NOMO-1 (cell line): ENCODE data around the gene BAIAP2.
A peak's percentile ranks its signal among the peaks of the same experiment; 100 is the strongest.

ENCODE experiments used
- DNase-seq, 2 experiments: peaks; one replicate each; lab custom pipeline; 2025; ENCODE audit not compliant: unreplicated experiment in 2 of 2; lab: John Stamatoyannopoulos, UW

BAIAP2 gene

DNA sequence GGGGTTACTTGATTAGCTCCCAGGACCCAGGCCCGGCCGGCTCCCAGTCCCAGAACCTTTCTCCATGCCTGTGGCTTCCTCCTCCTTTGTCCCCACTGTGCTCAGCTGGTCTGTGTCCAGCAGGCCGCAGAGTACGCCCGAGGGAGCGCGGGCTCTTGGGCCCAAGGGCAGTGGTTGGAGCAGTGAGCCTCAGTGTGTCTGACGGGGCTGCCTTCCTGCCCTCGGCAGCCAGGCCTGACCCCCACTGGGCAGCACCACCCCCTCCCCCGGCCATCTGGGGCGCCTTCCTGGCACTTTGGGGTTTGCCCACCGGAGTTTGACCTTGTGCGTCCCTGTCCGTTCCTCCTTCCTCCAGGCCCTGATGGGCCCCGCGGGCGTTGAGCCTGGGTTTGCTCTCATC lies 67.9 kb downstream of the BAIAP2 start:
- no peak for DNase-seq

DNA sequence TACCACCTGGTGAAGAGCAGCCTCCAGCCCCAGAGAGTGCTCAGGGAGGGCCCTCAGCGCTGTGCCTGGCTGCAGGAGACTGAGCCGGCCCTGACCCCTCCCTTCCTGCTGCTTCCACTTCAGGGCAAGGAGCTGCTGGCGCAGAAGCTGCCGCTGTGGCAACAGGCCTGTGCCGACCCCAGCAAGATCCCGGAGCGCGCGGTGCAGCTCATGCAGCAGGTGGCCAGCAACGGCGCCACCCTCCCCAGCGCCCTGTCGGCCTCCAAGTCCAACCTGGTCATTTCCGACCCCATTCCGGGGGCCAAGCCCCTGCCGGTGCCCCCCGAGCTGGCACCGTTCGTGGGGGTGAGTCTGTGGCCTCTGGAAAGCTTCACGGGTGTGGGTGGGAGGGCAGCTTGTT lies 68.4 kb downstream of the BAIAP2 start:
- DNase-seq, result no peak

DNA sequence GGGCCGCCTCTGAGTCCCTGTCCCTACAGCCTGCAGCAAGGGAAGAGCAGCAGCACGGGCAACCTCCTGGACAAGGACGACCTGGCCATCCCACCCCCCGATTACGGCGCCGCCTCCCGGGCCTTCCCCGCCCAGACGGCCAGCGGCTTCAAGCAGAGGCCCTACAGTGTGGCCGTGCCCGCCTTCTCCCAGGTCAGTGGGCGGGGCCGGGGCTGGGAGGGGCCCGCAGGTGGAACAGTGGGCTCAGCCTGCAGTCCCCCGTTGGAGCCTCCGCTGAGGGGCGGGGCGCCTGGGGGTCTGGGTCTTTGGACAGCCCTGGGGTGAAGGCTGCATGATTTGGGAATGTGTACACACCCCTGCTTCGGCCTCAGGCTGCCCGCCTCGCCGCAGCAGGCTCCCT lies 71.8 kb downstream of the BAIAP2 start:
- no peak for DNase-seq

DNA sequence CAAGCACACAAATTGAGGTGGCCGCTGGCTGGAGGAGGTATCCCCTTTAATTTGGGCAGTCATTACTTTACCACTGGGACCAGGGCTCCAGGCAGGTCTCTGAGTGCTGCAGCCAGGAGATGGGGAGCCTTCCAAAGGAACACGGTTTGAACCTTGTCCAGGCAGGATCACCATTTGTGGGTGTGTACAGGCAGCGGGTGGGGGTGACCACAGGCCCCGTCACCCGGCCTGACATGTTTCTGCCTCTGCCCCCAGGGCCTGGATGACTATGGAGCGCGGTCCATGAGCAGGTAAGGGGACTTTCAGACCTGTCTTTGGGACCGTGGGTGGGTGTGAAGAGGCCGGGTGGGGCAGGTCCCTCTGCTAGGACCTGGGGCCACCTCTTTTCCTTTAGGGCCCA lies 73.3 kb downstream of the BAIAP2 start:
- DNase-seq, result no peak

DNA sequence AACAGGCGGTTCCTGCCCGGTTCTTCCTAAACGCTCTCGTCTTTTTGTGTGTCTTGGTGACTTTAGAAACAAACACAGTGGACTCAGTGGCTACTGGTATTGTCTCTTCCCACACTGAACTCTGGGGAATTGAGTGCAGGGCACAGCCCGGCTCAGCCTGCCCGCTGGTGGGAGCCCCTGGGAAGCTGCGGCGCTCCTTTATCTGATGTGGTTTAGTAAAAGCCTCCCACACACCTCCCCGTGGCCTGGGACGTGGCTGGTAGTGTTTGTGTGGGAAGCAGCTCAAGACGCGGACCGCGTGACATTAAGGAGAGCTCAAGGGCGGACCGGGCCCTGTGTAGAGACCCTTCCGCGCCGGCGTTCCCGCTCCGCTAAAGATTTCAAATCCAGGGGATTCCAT lies 75.0 kb downstream of the BAIAP2 start:
- no peak for DNase-seq

DNA sequence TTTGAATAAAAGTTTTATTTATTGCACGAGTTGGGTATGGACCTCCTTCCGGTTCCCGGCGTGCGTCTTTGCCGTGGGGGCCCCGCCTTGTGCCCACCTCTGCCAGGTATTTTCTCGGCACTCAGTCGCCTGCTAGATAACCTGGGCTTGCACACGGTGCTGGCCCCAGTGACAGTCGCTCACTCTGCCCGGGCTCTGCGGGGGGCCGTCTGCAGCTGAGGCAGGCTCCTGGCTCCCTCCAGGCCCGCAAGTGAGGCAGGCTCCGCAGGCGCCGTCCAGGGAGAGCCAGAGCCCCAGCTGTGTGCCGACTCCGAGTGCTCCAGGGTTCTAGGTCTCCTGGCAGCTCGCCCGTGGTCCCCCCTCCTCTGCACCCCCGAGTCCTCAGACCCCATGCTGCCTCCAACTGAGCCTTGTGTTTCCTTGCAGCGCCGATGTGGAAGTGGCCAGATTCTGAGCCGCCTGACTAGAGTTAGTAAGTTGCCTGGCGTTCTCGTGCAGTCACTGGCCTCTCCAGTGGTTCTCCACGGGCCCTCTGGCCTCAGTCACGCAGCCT lies 75.6 kb downstream of the BAIAP2 start:
- no peak for DNase-seq

DNA sequence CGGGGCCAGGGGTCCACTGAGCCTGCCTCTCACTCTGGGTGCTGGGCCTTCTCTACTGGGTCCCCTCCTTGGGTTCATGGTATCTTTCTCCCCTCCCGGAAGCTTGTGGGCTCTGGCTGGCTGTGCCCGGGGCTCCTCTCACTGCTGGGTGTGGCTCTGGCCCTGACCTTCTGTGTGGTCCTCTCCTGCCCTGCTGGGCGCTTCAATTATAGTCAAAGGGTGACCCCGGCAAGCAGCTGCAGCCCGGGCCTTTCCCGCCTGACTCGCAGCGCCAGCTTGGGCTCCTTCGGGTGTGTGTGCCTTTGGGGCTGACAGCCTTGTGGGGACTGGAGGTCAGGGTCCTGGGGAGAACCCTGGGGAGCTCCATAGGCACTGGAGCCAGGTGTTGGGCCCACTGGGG lies 76.1 kb downstream of the BAIAP2 start:
- DNase-seq, result no peak

DNA sequence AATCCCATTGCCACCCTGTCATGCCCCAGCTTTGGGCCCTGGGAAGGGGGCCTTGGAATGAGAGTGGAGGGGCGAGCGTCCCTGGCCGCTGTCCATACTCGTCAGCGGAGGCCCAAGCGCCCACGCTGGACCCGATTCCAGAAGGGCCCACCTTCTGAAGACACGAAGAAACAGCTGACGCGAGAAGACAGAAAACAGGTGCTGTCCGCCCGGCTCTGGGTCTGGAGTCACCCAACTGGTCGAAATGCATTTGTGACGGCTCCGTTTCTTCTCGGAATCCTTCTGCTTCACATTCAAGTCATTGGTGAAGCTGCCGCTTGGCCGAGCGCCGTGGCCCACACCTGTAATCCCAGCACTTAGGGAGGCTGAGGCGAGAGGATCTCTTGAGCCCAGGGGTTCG lies 77.5 kb downstream of the BAIAP2 start:
- DNase-seq, result no peak

DNA sequence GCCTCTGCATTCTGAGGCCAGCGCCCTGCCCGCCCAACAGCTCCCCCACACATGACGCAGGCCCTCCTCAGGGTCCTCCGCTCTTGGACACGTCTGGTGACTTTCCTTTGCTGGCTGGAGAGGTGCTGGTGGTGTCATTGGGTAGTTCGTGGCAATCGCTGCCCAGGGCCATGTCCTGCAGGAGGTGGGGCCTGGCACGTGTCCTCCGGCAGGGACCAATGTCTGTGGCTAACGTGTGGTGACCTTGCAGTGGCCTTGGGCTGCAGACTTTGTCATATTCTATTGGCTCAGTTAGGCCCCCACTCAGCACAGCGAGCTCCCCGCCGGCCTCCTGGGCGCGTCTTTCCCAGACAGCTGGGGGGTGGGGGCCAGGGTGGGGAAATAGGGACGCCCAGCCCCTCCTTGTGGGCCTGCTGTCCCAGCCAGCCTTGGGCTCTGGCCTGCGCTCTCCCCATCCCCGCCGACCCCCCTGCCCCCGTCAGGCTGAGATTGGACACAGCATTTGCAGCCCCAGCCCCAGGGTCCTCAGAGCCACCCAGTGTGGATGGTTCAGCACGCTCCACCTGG lies 78.3 kb downstream of the BAIAP2 start:
- DNase-seq, result no peak

DNA sequence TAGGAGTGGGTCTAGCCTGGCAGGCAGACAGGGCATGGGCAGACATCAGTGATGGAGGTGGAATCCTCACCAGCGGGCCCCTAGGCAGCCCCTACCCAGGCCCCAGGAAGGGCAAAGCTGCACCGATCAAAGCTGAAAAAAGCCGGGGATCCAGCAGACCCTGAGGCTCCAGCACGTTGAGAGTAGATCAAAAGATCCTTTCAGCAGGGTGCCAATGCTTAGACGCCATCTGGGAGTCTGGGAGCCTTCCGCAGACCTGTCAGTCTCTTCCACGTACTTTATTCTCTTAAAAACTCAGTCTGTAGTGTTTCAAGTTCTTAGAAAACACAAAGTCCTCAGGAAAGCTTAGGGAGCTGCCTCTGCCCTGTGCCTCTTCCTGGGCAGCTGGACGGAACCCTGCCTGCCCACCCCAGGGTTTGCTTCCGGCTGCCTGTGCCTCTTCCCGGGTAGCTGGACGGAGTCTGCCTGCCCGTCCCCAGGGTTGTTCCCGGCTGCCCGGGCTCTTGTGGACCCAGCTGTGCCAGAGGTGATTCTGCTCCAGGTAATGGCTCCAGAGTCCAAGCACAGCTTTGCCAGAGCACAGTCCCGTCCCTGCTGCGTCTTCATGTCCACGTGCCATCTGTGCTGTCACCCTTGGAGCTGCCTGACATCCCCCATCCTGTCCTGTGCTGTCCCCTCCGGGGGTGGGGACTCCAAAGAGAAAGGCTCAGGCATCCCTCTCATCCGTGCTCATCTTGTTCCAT lies 79.6 kb downstream of the BAIAP2 start:
- DNase-seq, result no peak

DNA sequence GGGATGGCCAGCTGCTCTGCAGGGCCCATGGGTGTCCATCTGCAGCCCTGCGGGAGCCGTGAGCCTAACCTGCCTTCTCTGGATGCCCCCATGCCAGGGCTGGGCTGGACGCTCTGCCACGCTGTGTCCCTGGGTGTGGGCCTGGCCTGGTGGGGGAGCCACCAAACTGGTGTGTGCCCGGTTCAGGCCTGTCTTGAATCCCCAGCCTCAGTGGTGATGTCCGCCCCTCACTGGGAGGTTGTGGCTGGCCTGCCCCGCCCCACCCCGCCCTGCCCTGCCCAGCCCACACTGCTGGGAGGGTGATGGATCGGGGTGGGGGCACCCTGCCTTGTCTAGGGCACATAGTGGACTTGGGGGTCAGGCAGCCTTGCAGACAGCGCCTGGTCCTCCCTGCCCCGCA lies 80.3 kb downstream of the BAIAP2 start:
- no peak for DNase-seq

DNA sequence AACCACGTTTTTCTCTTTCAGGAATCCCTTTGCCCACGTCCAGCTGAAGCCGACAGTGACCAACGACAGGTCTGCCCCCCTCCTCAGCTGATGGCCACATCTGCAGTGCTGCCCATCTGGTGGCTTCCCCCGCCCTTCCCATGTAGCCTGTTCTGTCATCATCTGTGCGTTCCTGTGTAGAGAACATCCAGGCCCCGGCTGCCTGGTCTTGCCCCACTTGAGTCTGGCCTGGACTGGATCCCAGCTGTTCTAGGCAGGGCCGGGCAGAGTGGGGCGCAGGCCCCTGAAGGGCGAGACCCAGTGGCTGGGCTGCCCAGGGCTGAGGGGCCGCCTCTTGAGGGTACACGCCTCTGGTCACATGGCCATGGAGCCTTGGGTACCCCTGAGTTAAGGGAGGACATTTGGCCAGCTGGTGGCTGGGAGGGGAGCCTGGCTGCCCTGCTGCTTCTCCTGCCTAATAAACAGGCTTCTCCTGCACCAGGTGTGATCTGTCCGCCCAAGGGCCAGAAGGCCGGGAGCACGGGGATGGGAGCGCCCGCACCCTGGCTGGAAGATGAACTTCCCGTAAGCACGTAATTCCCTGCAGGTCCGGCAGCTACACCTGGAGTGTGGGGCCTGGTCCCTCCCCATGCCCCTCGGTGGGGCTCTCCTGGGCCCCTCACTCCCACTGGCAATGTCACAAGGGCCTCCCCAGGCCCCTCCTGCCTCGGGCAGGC lies 81.0 kb downstream of the BAIAP2 start:
- no peak for DNase-seq

DNA sequence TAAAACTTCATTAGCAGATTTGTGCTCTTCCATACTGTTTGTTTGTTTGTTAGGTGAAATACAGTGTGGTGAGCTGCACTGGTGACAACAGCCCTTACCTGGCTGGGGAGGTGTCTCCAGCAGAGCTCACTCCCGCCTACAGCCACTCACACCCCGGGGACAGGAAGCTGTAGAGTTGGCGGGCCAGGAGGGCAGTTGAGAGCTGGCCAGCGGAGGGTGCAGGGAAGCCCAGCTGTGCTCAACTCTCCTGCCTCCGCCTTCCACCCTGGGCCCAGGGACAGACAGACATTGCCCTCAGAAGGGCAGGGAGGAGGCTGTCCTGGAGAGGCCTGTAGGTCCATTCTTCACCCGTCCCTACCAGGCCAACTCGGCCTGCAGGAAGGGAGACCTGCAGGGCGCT lies 81.8 kb downstream of the BAIAP2 start:
- DNase-seq, result no peak

DNA sequence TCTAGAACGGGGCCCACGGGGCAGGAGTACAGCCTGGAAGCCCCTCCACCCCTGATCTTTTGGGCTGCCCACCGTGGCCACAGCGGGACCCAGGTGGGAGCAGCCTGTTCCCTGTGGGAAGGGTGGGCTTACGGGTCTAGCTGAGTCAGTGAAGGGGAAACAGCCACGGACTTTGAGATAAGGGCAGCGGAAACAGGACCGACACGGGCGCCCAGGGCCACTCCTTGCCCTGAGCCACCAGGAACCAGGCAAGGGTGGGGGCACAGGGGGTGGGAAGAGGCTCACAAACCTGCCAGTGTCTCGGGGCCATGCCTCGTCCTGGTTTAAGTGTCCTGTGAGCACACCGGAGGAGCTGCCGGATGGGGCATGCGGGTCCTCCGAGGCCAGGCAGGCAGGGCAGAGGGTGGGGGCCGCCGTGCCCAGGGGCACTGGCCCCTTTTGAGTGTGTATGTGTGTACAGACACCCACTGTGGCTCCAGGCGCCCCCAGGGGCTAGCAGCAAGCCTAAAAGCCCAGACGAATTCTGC lies 82.8 kb downstream of the BAIAP2 start:
- DNase-seq, result no peak

DNA sequence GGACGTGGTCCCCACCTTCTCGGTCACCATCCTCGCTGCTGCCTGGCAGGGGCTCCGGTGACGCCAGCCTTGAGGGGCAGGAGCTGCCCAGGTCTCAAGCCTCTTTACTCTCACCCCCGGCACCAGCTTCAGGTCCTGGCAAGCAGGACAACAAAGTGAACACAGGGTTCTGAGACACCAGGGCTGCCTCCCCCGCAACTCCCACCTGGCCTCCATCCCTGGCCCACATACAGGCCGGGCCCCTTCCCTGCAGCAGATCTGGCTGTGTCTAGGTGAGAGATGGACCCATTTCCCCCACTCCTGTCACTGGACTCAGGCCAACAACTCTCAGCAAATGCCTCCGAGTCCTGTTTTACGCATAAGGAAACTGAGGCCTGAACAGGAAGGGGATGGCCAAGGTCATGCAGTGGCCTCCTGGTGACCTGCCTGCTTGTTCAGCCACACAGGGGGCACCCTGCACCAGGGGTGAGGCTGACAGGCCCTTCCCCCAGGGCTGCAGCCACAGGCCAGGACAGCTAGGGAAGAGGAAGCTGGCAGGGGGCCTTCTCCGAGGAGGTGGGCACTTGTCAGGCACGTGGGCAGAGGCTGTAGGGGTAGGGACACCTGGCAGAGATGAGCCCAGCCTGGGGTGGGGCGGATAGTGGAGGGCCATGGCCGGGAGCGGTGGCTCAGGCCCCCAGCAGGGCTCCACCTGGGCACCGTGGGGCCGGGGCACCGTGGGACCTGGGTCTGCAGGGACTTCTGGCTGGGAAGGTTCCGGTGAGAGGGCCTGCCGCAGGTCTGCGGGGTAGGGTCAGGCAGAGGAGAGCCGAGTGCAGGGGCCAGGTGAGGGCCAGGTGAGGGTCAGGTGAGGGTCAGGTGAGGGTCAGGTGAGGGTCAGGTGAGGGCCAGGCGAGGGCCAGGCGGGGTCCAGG lies 83.6 kb downstream of the BAIAP2 start:
- no peak for DNase-seq

DNA sequence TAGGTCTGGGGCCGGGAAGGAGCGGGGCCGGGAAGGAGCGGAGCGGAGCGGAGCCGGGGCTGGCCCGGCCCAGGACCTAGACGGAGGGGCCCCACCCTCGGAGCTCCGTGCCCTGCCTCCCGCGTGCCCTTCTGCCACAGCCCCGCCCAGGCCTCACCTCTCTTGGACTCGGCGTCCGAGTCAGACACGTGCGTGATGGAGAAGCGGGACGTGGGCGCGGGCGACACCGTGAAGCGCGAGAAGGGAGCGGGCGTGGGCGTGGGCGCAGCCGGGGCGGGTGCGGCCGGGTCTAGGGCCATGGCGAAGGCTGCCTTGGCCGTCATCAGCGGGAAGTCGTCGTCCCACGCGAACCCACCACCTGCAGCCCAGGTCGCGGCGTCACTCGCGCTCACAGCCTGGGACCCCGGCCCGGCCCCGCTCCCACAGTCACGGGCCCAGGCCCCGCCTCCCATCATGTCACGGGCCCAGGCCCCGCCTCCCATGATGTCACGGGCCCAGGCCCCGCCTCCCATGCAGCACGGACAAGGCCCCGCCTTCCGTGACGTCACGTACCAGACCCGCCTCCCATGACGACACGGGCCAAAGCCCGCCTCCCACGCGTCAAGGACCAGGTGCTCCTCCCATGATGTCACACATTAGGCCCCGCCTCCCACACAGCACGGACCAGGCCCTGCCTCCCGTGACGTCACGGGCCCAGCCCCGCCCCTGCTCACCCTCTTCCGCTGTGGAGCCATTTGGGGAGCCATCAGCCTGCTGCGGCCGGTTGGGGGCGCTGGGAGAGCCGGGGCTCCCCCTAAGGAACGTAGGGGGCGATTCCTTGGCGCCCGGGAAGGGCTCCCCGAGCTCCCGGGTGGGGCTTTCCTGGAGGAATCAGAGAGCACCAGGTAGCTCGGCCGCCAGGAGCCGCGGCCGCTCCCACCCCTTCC lies 84.5 kb downstream of the BAIAP2 start:
- peak; percentile 29 to 45 for DNase-seq

DNA sequence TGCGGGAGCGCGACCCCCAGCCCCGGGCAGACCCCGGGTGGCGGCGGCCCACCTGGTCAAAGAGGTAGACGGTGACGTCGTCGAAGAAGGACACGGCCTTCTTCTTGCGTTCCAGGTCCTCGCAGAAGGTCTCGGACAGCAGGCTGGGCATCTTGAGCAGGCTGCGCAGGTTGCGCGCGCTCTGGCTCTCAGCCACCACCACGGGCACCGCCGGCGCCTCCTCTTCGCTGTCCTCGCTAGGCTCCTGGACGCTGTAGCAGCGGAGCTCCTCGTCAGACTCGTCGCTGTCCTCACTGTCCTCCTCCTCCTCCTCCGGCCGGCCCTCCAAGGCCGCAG lies 85.2 kb downstream of the BAIAP2 start:
- DNase-seq, result no peak

DNA sequence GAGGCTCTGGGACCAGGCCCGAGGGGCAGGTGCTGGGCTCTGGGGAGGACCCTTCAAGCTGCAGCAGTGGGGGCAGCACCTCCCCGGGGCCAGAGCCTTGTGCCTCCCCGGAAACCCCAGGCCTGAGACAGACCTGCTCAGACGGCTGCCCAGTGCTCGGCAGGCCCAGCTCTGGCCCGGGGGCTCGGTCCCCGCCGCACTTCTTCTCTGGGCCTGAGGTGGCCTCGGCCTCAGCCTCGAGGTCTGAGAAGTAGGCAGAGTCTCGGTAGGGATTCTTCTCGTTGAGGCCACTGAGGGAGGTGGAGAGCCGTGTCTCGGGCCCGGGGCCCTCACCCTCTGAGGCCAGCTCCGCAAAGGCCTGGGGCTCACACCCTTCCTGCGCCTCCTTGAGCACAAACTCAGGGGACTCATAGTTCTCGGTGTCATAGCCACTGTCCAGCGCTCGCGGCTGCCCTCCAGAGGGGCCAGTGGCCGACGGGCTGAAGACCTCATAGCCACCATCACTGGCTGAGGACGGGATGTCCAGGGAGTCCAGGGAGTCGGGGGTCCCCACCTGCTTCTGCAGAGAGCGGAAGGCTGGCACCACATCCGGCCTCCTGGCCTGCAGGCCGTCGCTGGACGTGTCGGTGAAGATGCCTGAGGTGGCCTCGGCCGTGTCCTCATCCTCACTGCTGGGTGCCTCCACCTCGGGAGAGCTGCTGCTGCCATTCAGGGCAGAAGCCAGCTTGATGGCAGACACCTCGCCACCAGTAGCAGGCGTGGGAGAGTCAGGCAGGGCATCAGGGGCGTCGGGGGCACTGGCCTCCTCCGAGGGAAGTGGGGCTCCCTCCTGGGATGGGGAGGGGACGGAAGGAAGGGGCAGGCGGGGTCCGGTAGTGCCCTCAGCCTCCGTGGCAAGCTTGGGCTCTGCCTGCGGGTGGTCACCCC lies 86.0 kb downstream of the BAIAP2 start:
- no peak for DNase-seq
